HUES6 (cell line): ENCODE data around the gene B3GNT2.
"Not testable (repeated sequence)": the region's sequence is repeated elsewhere in the genome, so short reads cannot be mapped to it uniquely, and the experiment has no call there.

Source experiments
- H3K27ac ChIP-seq: 2 replicates; pipeline ENCODE4 v1.7.0; 2013; ENCODE audit warnings: low read depth, mild to moderate bottlenecking, low read length, inconsistent platforms
- H3K27me3 ChIP-seq: 2 replicates; pipeline ENCODE4 v1.6.1; 2013; ENCODE audit warnings: low read length; ENCODE audit not compliant: control insufficient read depth, insufficient read depth
- H3K36me3 ChIP-seq: 2 replicates; pipeline ENCODE4 v1.6.1; 2013; ENCODE audit warnings: low read length; ENCODE audit not compliant: control insufficient read depth, insufficient read depth
- H3K4me1 ChIP-seq: 2 replicates; pipeline ENCODE4 v1.6.1; 2013; ENCODE audit warnings: low read length; ENCODE audit not compliant: control insufficient read depth, insufficient read depth
- H3K4me3 ChIP-seq: 2 replicates; pipeline ENCODE4 v1.5.1; 2013; ENCODE audit warnings: low read depth, low read length
- H3K9ac ChIP-seq: one replicate; pipeline ENCODE4 v1.6.1; 2013; ENCODE audit warnings: mild to moderate bottlenecking, low read length
- H3K9me3 ChIP-seq: 2 replicates; pipeline ENCODE4 v1.6.1; 2013; ENCODE audit warnings: low read depth, low read length; ENCODE audit not compliant: control insufficient read depth, insufficient read depth

The B3GNT2 gene

DNA sequence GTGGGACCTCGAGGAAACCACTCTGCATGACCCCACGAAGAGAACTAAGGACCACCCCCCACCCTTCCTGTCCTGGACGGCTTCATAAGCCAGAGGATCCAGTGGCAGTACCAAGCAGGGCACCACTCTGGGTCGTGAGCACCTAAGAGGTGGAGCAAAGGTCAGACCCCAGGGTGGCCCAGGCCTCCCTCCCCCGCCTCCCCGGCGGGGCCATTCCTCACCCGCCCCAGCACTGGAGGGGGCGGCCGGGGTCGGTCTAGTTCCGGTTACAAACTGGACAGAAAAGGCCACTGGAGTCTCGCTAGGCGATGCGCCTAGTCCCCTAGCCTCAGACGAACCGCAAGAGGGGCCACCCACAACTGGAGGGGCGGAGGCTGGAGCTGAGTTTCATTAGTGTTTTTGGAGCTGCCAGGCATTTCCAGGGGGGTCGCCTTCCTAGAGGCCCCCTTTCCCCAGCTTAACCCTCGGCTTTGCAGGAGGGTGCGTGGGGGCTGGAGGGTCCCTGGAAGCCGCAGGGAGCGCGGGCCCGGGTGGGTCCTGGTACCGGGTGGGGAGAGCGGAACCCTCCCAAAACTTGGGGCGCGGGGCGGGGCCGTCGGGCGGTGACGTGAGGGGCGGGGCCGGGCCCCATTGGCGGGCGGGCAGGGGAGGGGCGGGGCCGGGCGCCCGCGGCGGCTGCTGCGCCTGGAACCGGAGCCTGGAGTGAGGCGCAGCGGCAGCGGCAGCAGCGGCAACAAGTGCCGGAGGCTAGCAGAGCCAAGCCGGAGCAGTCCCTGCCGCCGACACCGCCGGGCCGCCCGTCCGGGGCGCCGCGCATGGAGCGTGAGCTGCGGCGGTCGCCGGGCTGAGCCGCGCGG is at the start of gene B3GNT2:
TSS of gene B3GNT2 (plus strand) at position 695 of the 857 bp plus-strand sequence. CDS start 26,106 bp downstream, outside the sequence.
- H3K4me1 ChIP-seq = peaks cover 18% of the 10 kb centered on the region
- H3K27ac ChIP-seq = peak within 1 kb of the TSS; percentile 93
- no peaks in the 10 kb centered on the region for H3K9me3 ChIP-seq
- no peaks in the 10 kb centered on the region for H3K36me3 ChIP-seq
- no peaks in the 10 kb centered on the region for H3K27me3 ChIP-seq
- H3K9ac ChIP-seq = peak within 1 kb of the TSS; percentile 95
- peak within 1 kb of the TSS; percentile 100 for H3K4me3 ChIP-seq

- not testable (repeated sequence) for H3K27ac ChIP-seq, H3K36me3 ChIP-seq, H3K4me3 ChIP-seq, H3K27me3 ChIP-seq, H3K9me3 ChIP-seq, H3K9ac ChIP-seq
- H3K4me1 ChIP-seq = peaks cover 16% of the 10 kb centered on the region; the same call in 1 of the 2 replicates
Measured at GRCh38 chr2:62146790-62147189, 49.1 kb upstream of the B3GNT2 start.

GRCh38 chr2:62147610-62148301 is 48.2 kb upstream of the B3GNT2 start:
- Histone ChIP-seq H3K4me1 (peaks cover 22% of the 10 kb centered on the region), H3K36me3 (no peaks in the 10 kb centered on the region), H3K9ac (no peak overlapping the region), H3K4me3 (no peak overlapping the region), H3K9me3 (no peaks in the 10 kb centered on the region), H3K27me3 (no peaks in the 10 kb centered on the region), H3K27ac (no peak overlapping the region)

GRCh38 chr2:62149708-62150107 is 46.2 kb upstream of the B3GNT2 start:
- Histone ChIP-seq H3K9me3 (no peaks in the 10 kb centered on the region), H3K4me1 (peaks cover 19% of the 10 kb centered on the region), H3K27me3 (no peaks in the 10 kb centered on the region), H3K4me3 (no peak overlapping the region), H3K9ac (no peak overlapping the region), H3K36me3 (no peaks in the 10 kb centered on the region), H3K27ac (no peak overlapping the region)

DNA sequence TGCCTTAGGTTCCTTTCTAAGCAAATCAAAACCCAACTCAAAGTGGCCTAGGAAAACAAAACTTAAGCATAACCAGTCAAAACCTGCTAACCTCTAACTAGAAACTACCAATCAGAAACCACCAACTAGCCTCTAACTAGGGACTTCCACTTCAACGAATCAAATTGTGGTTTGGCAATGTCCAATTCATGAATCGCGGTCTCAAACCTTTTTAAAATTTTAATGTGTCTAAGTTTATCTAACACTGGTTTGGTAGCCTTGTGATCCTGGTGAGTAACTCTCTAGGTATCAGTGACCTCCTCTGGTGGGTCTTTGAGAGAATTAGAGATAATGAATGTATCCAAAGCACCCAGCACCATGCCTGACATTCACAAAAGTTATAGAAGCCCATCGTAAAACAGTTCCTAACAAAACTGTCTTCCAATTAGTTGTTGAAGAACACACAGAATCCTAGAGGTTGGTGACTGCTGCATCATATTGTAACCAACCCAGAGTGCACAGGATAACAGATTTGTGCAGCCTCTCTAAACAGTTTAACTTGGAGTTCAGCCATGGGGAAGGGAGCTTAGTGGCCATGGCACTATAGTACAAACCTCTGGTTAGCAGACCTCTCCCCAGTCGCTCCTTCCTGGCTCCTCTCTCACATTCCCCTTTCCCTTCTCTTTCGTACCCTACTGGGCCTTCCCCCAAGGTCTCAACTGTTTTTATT is 45.2 kb upstream of the B3GNT2 start:
- no peak overlapping the region for H3K4me3 ChIP-seq
- H3K36me3 ChIP-seq = no peaks in the 10 kb centered on the region
- no peak overlapping the region for H3K27ac ChIP-seq
- H3K9ac ChIP-seq = no peak overlapping the region
- H3K27me3 ChIP-seq = no peaks in the 10 kb centered on the region
- peaks cover 7% of the 10 kb centered on the region; the same call in 1 of the 2 replicates for H3K9me3 ChIP-seq
- H3K4me1 ChIP-seq = peaks cover 17% of the 10 kb centered on the region

DNA sequence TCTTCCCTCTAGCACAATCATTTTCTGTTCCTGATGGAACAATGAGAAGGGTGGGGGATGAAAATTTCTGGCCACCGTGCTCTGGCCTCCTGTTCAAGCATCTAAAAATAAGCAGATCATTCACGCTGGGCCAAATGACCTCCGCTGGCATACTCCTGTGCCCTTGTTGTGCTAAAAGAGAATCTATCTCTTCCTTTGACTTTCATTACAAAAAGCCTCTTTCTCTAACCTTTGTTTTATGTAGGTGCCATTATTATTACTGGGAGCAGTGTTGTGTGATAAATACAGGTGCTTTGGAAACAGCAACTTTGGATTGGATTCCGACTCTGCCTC is 44.6 kb upstream of the B3GNT2 start:
- no peak overlapping the region for H3K4me3 ChIP-seq
- peak overlapping the region; percentile 12; the same call in 1 of the 2 replicates for H3K27ac ChIP-seq
- H3K4me1 ChIP-seq = peaks cover 17% of the 10 kb centered on the region
- H3K9ac ChIP-seq = no peak overlapping the region
- no peaks in the 10 kb centered on the region for H3K36me3 ChIP-seq
- no peaks in the 10 kb centered on the region for H3K27me3 ChIP-seq
- peaks cover 7% of the 10 kb centered on the region; the same call in 1 of the 2 replicates for H3K9me3 ChIP-seq

DNA sequence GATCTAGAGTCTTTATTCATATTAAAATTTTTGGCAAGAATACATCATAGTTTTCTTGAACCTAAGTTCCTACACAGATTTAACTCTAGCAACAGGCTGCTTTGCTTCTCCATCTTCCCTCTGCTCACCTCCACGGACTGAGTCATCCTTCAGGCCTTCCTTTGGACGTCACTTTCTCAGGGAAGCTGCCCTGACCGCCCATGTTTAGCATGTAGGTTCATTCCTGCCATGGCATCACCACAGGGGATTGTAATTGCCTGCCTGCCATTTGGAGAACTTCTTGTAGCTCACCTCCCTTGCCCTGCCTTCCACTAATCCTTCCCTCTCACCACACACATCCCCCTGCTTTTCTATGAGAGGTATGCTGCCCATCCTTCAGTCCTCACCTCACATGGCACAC is 43.9 kb upstream of the B3GNT2 start:
- H3K36me3 ChIP-seq = no peaks in the 10 kb centered on the region

GRCh38 chr2:62156861-62157496 is 38.9 kb upstream of the B3GNT2 start:
- Histone ChIP-seq H3K27ac (no peak overlapping the region), H3K27me3 (no peaks in the 10 kb centered on the region), H3K4me1 (peaks cover 17% of the 10 kb centered on the region), H3K9ac (peak overlapping the region; percentile 10), H3K9me3 (peaks cover 7% of the 10 kb centered on the region; the same call in 1 of the 2 replicates), H3K36me3 (no peaks in the 10 kb centered on the region), H3K4me3 (no peak overlapping the region)

More for the DNA sequence above, 43.9 kb upstream of the B3GNT2 start:
- H3K4me1 ChIP-seq = peaks cover 22% of the 10 kb centered on the region
- no peak overlapping the region for H3K4me3 ChIP-seq
- H3K27me3 ChIP-seq = no peaks in the 10 kb centered on the region
- H3K27ac ChIP-seq = no peak overlapping the region
- H3K9me3 ChIP-seq = peaks cover 7% of the 10 kb centered on the region; the same call in 1 of the 2 replicates
- no peak overlapping the region for H3K9ac ChIP-seq

DNA sequence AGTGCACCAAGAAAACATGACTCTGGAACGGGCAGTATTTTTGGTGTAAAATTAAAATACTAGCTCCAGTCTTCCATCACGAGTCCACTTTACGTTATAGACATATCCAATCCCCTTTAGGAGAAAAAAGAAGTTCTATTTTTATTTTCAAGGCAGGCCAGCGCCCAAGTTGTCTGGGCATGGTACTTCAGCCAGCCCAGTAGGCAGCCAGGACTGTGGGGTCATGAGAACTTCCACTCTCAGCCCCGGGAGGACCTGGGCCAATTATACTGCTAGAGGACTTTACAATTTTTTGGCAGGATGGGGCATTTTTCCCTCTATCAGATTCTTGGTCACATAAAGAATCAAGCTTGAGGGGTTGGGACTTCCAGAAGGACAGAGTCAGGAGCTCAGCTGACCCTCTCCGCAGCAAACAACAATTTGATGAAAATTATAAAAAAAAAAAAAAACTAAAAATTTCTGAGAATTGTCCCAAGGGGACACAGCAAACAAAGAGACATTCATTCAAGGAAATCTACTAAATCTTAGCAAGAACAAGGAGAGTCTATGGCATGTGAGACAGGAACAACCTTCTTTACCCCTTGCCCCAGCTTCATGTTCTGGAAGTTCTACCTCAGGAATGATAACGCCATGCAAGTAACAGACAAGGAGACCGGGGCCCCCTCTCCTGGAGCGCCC is 37.3 kb upstream of the B3GNT2 start:
- no peak overlapping the region for H3K27ac ChIP-seq
- no peak overlapping the region for H3K4me3 ChIP-seq
- peaks cover 17% of the 10 kb centered on the region for H3K4me1 ChIP-seq
- H3K9me3 ChIP-seq = peaks cover 7% of the 10 kb centered on the region; the same call in 1 of the 2 replicates
- no peaks in the 10 kb centered on the region for H3K27me3 ChIP-seq
- no peak overlapping the region for H3K9ac ChIP-seq
- no peaks in the 10 kb centered on the region for H3K36me3 ChIP-seq

DNA sequence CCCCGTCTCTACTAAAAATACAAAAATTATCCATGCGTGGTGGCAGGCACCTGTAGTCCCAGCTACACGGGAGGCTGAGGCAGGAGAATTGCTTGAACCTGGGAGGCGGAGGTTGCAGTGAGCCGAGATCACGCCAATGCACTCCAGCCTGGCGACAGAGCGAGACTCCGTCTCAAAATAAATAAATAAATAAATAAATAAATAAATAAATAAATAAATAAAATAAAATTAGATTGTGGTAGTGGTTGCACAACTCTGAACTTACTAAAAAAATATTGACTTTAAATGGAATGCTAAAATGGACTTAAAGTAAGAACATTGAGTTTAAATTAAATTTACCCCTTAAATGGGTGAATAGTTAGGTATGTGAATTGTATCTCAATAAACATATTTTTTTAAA is 35.2 kb upstream of the B3GNT2 start:
- not testable (repeated sequence) for H3K36me3 ChIP-seq, H3K27me3 ChIP-seq, H3K9me3 ChIP-seq, H3K27ac ChIP-seq, H3K9ac ChIP-seq, H3K4me3 ChIP-seq
- H3K4me1 ChIP-seq = peaks cover 20% of the 10 kb centered on the region
